NT2/D1 (cell line): ENCODE measurements around the gene XPR1.
"Not testable (repeated sequence)": the region's sequence is repeated elsewhere in the genome, so short reads cannot be mapped to it uniquely, and the experiment has no call there.

Experiments used
- DNase-seq: peaks from one replicate; pipeline ENCODE4 v3.0.0-alpha.2; 2011; ENCODE audit warnings: low read depth, low spot score
- H3K27me3 ChIP-seq: 2 replicates; pipeline ENCODE4 v1.6.0; 2011; ENCODE audit warnings: mild to moderate bottlenecking; ENCODE audit not compliant: insufficient read length, insufficient read depth
- H3K36me3 ChIP-seq: 2 replicates; pipeline ENCODE4 v1.6.1; 2011; ENCODE audit warnings: mild to moderate bottlenecking, low read length, mixed read lengths; ENCODE audit not compliant: insufficient read depth, insufficient read length
- H3K4me1 ChIP-seq: 2 replicates; pipeline ENCODE4 v1.5.1; 2011; ENCODE audit not compliant: insufficient read depth, insufficient read length
- H3K4me3 ChIP-seq: 2 replicates; pipeline ENCODE4 v1.5.1; 2011; ENCODE audit warnings: low read depth; ENCODE audit not compliant: insufficient read length
- H3K9ac ChIP-seq: 2 replicates; pipeline ENCODE4 v1.6.0; 2011; ENCODE audit warnings: low read depth; ENCODE audit not compliant: insufficient read length
- H3K9me3 ChIP-seq: 2 replicates; pipeline ENCODE4 v1.5.1; 2011; ENCODE audit warnings: mild to moderate bottlenecking, low read length; ENCODE audit not compliant: insufficient read depth
- SUZ12 ChIP-seq: IDR thresholded peaks from 2 replicates; pipeline ENCODE4 v1.6.1; 2011; ENCODE audit not compliant: insufficient read length, insufficient read depth; ENCODE audit errors: extremely low read depth
- YY1 ChIP-seq: IDR thresholded peaks from 2 replicates; pipeline ENCODE4 v1.6.1; 2011; ENCODE audit not compliant: insufficient read length, insufficient read depth
- ZNF274 ChIP-seq: IDR thresholded peaks from 2 replicates; pipeline ENCODE4 v1.6.1; 2011; ENCODE audit warnings: mild to moderate bottlenecking, low read depth, low read length

Gene XPR1

GRCh38 chr1:180644526-180645192, 12.8 kb downstream of the XPR1 start:
- H3K4me3 ChIP-seq, result no peak overlapping the region
- no peak for DNase-seq
- TF ChIP-seq ZNF274 (no peak), SUZ12 (no peak), YY1 (no peak)
- H3K4me1 ChIP-seq, result no peaks in the 10 kb centered on the region
- peaks cover 7% of the 10 kb centered on the region for H3K36me3 ChIP-seq
- no peaks in the 10 kb centered on the region for H3K27me3 ChIP-seq
- no peaks in the 10 kb centered on the region for H3K9me3 ChIP-seq
- no peak overlapping the region for H3K9ac ChIP-seq

GRCh38 chr1:180645261-180645660, 13.4 kb downstream of the XPR1 start:
- H3K27me3 ChIP-seq, H3K4me3 ChIP-seq, DNase-seq, H3K36me3 ChIP-seq, H3K9me3 ChIP-seq, H3K4me1 ChIP-seq, H3K9ac ChIP-seq: not testable (repeated sequence)

GRCh38 chr1:180646093-180646492, 14.3 kb downstream of the XPR1 start:
- Histone ChIP-seq H3K9me3 (no peaks in the 10 kb centered on the region), H3K4me1 (no peaks in the 10 kb centered on the region), H3K36me3 (peaks cover 7% of the 10 kb centered on the region), H3K9ac (no peak overlapping the region), H3K27me3 (no peaks in the 10 kb centered on the region), H3K4me3 (no peak overlapping the region)
- TF ChIP-seq SUZ12 (no peak), ZNF274 (no peak), YY1 (no peak)
- DNase-seq, result no peak

GRCh38 chr1:180646547-180646946, 14.7 kb downstream of the XPR1 start:
- no peak overlapping the region for H3K4me3 ChIP-seq
- no peak overlapping the region for H3K9ac ChIP-seq
- peaks cover 4% of the 10 kb centered on the region for H3K36me3 ChIP-seq
- DNase-seq, result no peak
- H3K4me1 ChIP-seq, result no peaks in the 10 kb centered on the region
- no peak for TF ChIP-seq ZNF274
- TF ChIP-seq SUZ12, result no peak
- H3K9me3 ChIP-seq, result no peaks in the 10 kb centered on the region
- H3K27me3 ChIP-seq, result no peaks in the 10 kb centered on the region

- no peak for DNase-seq
- Histone ChIP-seq H3K4me1 (no peaks in the 10 kb centered on the region), H3K4me3 (no peak overlapping the region), H3K36me3 (no peaks in the 10 kb centered on the region), H3K9ac (no peak overlapping the region), H3K9me3 (0 out of 2 replicates have a peak, but pooled peaks cover 11% of the 10 kb centered on the region), H3K27me3 (no peaks in the 10 kb centered on the region)
- no peak for TF ChIP-seq SUZ12
- TF ChIP-seq YY1, result no peak
- no peak for TF ChIP-seq ZNF274
Observed at GRCh38 chr1:180652792-180653191, 21.0 kb downstream of the XPR1 start.

GRCh38 chr1:180662709-180663108, 30.9 kb downstream of the XPR1 start:
- H3K4me1 ChIP-seq, result no peaks in the 10 kb centered on the region
- DNase-seq, result no peak
- peaks cover 3% of the 10 kb centered on the region for H3K36me3 ChIP-seq
- H3K9me3 ChIP-seq, result peaks cover 19% of the 10 kb centered on the region
- no peak overlapping the region for H3K4me3 ChIP-seq
- no peaks in the 10 kb centered on the region for H3K27me3 ChIP-seq
- H3K9ac ChIP-seq, result no peak overlapping the region
- TF ChIP-seq YY1, result no peak
- no peak for TF ChIP-seq ZNF274
- TF ChIP-seq SUZ12, result no peak

- TF ChIP-seq ZNF274 (no peak), SUZ12 (no peak), YY1 (no peak)
- peaks cover 10% of the 10 kb centered on the region for H3K9me3 ChIP-seq
- no peak overlapping the region for H3K9ac ChIP-seq
- no peaks in the 10 kb centered on the region for H3K36me3 ChIP-seq
- DNase-seq, result no peak
- no peaks in the 10 kb centered on the region for H3K4me1 ChIP-seq
- H3K27me3 ChIP-seq, result no peaks in the 10 kb centered on the region
- no peak overlapping the region for H3K4me3 ChIP-seq
Observed at GRCh38 chr1:180670681-180671080, 38.9 kb downstream of the XPR1 start.

- Histone ChIP-seq H3K9me3 (peaks cover 10% of the 10 kb centered on the region), H3K4me1 (no peaks in the 10 kb centered on the region), H3K4me3 (no peak overlapping the region), H3K36me3 (no peaks in the 10 kb centered on the region), H3K27me3 (no peaks in the 10 kb centered on the region), H3K9ac (no peak overlapping the region)
- no peak for DNase-seq
- TF ChIP-seq YY1, result no peak
- no peak for TF ChIP-seq SUZ12
- TF ChIP-seq ZNF274, result no peak
Observed at GRCh38 chr1:180672105-180672504, 40.3 kb downstream of the XPR1 start.
